ENCODE measurements around the gene SOX21.
"Not testable (repeated sequence)": the region's sequence is repeated elsewhere in the genome, so short reads cannot be mapped to it uniquely, and the experiment has no call there.

The SOX21 gene

DNA sequence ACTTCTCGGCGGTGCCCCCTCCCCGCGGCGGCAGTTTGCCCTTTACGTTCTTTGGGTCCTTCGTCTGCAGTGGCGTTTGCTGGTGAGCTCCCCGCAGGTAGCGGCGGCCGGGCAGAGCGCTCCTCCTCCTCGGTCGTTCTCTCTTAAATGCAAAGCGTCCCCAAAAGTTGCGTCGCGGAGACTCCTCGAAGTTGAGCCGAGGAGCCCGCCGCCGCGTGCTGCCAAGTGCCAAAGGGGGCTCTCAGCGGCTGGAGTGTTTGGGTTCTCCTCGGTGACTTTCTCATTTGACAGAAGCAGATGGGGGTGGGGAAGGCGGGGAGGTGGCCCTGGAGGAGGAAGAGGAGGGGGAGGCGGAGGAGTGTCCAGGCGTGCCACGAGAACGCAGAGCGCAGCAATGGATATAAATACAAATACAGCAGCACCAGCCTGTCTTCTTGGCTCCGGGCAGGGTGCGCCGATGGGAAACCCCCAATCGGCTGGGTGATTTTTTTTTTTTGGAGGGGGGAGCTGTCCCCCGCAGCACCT, at the start of gene SOX21:
SOX21 (minus strand) TSS at position 259 of the 525 bp plus-strand sequence. CDS start 496 bp downstream, outside the sequence.
- H3K4me3 Mint-ChIP-seq, result peak within 1 kb of the TSS; percentile 42
- DNase-seq (ENCODE audit: low spot score in 2 of 2) (no peak), ATAC-seq (replicated peaks; ENCODE audit: extremely low read depth, poor library complexity, severe bottlenecking) (no peak)
- H3K36me3 Mint-ChIP-seq (ENCODE audit: insufficient read depth), result peaks cover 3% of the 10 kb centered on the region
- H3K9me3 Mint-ChIP-seq, result peaks cover 6% of the 10 kb centered on the region
- H3K27me3 Mint-ChIP-seq, result peaks cover 76% of the 10 kb centered on the region
- H3K4me1 Mint-ChIP-seq, result peaks cover 9% of the 10 kb centered on the region
- no peak within 1 kb of the TSS for H3K27ac Mint-ChIP-seq (ENCODE audit: low read depth)

DNA sequence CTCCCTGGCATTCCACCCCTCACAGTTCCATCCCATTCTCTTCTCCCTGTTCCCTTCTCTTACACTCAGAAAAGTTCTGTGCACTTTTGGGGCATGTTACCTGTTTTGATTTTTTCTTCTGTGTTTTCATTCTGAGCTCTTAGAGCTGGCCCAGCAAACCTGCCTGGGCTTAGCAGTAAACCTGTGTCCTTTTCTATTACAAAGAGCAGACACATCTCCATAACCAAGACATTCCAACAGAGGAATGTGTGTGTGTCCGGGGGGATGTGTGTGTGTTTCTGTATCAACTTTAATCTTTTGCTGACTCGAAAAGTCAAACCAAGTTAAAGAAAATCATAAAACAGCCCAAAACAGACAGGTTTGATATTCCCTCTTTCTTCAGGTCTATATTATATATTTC, 49.1 kb upstream of the SOX21 start:
- H3K27ac Mint-ChIP-seq (ENCODE audit: low read depth), result no peak overlapping the region
- ATAC-seq (replicated peaks; ENCODE audit: extremely low read depth, poor library complexity, severe bottlenecking) (no peak), DNase-seq (ENCODE audit: low spot score in 2 of 2) (no peak)
- no peak overlapping the region for H3K4me3 Mint-ChIP-seq
- H3K36me3 Mint-ChIP-seq (ENCODE audit: insufficient read depth), result no peaks in the 10 kb centered on the region
- H3K9me3 Mint-ChIP-seq, result no peaks in the 10 kb centered on the region
- peaks cover 20% of the 10 kb centered on the region for H3K27me3 Mint-ChIP-seq
- no peaks in the 10 kb centered on the region for H3K4me1 Mint-ChIP-seq

DNA sequence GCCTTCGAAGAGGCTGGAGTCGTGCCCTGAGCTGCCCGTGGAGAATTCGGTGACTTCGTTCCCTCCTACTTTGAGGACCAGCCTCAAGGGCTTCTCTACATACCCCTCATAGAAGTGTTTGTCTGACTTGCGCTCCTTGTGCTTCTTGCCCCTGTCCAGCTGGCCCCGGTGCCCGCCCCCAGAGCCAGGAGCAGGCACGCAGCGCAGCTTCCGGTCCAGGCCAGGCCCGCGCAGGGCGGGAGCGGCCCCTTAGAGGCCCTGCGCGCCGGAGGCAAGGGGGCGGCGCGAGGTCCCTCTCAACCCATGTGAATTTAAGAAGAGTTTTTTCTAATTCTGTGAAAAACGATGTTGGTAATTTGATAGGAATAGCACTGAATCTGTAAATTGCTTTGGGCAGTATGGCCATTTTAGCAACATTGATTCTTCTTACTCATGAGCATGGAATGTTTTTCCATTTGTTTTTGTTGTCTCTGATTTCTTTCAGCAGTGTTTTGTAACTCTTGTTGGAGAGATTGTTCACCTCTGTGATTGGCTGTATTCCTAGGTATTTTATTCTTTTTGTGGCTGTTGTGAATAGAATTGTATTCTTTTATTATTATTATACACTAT, 46.9 kb upstream of the SOX21 start:
- Mint-ChIP-seq H3K4me1 (no peaks in the 10 kb centered on the region), H3K36me3 (ENCODE audit: insufficient read depth) (no peaks in the 10 kb centered on the region), H3K4me3 (no peak overlapping the region), H3K27me3 (peaks cover 20% of the 10 kb centered on the region), H3K27ac (ENCODE audit: low read depth) (no peak overlapping the region), H3K9me3 (no peaks in the 10 kb centered on the region)
- DNase-seq (ENCODE audit: low spot score in 2 of 2) (no peak), ATAC-seq (replicated peaks; ENCODE audit: extremely low read depth, poor library complexity, severe bottlenecking) (no peak)

DNA sequence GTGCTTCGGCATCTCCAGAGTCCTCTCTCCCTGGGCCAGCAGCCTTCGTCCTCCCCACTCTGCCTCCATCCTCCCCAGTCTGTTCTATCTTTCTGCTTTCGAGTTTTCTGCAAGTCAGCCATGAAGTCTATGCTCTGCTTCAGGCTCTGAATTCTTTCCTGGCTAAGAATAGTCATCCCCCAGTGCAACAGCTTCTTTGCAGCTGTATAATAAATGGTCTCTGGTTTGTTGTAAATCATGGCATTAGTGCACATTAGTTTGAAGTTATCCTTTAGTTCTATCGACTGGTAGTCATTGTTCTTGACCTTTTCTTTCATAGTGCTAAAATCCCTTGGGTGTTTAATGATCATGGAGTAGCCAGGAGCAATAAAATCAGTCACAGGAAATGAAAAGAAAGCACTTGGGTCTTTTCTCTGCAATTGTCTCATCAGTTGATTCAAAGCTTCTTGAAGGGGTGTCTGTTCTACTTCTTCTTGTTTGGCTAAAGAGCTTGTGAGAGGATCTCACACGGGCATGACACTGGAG, 46.2 kb upstream of the SOX21 start:
- H3K9me3 Mint-ChIP-seq, result no peaks in the 10 kb centered on the region
- H3K36me3 Mint-ChIP-seq (ENCODE audit: insufficient read depth), result no peaks in the 10 kb centered on the region
- no peak overlapping the region for H3K27ac Mint-ChIP-seq (ENCODE audit: low read depth)
- peaks cover 20% of the 10 kb centered on the region for H3K27me3 Mint-ChIP-seq
- ATAC-seq (replicated peaks; ENCODE audit: extremely low read depth, poor library complexity, severe bottlenecking), result no peak
- no peak for DNase-seq (ENCODE audit: low spot score in 2 of 2)
- H3K4me1 Mint-ChIP-seq, result no peaks in the 10 kb centered on the region
- H3K4me3 Mint-ChIP-seq, result no peak overlapping the region

DNA sequence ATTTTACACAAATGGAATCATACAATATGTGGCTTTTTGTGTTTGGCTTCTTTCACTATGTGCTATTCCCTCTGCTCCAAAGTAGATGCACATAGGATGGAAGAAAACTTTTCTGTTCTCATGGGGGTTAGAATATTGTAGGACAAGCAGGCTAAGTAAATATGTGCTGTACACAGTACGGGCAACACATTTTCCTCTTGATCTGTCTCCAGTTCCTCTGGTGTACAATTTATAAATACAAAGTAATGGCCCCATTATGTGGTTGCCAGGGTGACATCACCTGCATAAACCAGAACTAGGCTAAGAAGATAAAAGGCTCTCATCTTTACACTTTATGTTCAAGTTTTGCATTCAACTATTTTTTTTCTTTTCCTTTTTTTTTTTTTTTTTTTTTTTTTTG, 41.0 kb upstream of the SOX21 start:
- Mint-ChIP-seq H3K9me3 (no peaks in the 10 kb centered on the region), H3K4me1 (no peaks in the 10 kb centered on the region), H3K27me3 (peaks cover 9% of the 10 kb centered on the region), H3K27ac (ENCODE audit: low read depth) (no peak overlapping the region), H3K36me3 (ENCODE audit: insufficient read depth) (peaks cover 2% of the 10 kb centered on the region), H3K4me3 (no peak overlapping the region)
- ATAC-seq (replicated peaks; ENCODE audit: extremely low read depth, poor library complexity, severe bottlenecking) (no peak), DNase-seq (ENCODE audit: low spot score in 2 of 2) (no peak)

DNA sequence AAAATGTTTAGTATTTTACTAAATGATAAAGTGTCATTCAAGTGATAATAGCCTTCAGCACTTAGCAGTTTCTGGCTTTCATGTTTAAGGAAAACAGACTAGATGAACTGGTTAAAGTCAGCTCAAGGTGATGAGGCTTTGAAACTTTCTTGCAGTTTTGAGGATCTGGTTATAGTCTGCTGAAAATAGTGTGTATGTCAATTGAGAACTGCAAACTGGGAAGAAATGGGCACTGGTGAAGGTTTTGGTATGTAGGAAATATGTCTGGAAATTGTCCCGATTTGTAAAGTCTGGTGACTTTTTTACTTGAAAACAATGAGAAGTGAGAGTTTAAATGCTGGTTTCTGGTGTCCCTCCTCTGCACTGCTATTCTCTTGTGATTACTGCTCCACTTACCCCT, 36.8 kb upstream of the SOX21 start:
- DNase-seq (ENCODE audit: low spot score in 2 of 2), result no peak
- H3K27ac Mint-ChIP-seq (ENCODE audit: low read depth), result no peak overlapping the region
- no peaks in the 10 kb centered on the region for H3K9me3 Mint-ChIP-seq
- no peak overlapping the region for H3K4me3 Mint-ChIP-seq
- peaks cover 2% of the 10 kb centered on the region for H3K36me3 Mint-ChIP-seq (ENCODE audit: insufficient read depth)
- ATAC-seq (replicated peaks; ENCODE audit: extremely low read depth, poor library complexity, severe bottlenecking), result no peak
- H3K27me3 Mint-ChIP-seq, result peaks cover 31% of the 10 kb centered on the region
- H3K4me1 Mint-ChIP-seq, result no peaks in the 10 kb centered on the region

DNA sequence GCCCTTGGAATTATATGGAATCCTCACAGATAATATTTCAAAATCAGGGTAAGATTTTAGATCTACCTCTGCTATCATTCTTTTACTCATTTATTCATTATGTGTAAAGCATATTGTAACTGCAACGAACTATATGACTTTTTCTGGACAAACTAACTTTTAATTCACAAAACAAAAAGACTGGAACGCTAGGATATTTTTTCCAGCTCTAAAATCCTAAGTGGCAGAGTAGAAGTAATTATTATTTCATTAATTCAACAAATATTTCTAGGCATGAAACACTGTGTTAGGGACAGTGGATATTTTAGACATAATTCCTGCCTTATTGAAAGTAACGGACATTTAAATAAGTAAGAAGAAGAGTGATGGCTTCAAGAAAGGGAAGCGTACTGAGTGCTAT, 26.9 kb upstream of the SOX21 start:
- Mint-ChIP-seq H3K27ac (ENCODE audit: low read depth) (no peak overlapping the region), H3K36me3 (ENCODE audit: insufficient read depth) (no peaks in the 10 kb centered on the region), H3K4me3 (no peak overlapping the region), H3K27me3 (peaks cover 23% of the 10 kb centered on the region), H3K9me3 (no peaks in the 10 kb centered on the region), H3K4me1 (no peaks in the 10 kb centered on the region)
- no peak for ATAC-seq (replicated peaks; ENCODE audit: extremely low read depth, poor library complexity, severe bottlenecking)
- no peak for DNase-seq (ENCODE audit: low spot score in 2 of 2)

DNA sequence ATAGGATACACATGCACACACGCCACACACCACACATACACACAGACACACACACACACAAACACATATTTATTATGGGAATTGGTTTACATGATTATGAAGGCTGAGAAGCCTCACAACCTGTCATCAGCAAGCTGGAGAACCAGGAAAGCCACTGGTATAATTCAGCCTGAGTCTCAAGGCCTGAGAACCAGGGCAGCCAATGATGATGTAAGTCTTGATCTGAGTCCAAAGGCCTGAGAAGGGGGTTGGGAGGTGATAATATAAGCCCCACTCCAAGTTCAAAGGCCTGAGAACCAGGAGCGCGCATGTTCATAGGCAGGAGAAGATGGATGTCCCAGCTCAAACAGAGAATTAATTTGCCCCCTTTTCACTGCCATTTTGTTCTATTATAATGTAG, 18.7 kb upstream of the SOX21 start:
- Mint-ChIP-seq H3K4me3 (no peak overlapping the region), H3K27ac (ENCODE audit: low read depth) (no peak overlapping the region), H3K9me3 (no peaks in the 10 kb centered on the region), H3K36me3 (ENCODE audit: insufficient read depth) (no peaks in the 10 kb centered on the region), H3K27me3 (no peaks in the 10 kb centered on the region), H3K4me1 (no peaks in the 10 kb centered on the region)
- DNase-seq (ENCODE audit: low spot score in 2 of 2), result no peak
- no peak for ATAC-seq (replicated peaks; ENCODE audit: extremely low read depth, poor library complexity, severe bottlenecking)

DNA sequence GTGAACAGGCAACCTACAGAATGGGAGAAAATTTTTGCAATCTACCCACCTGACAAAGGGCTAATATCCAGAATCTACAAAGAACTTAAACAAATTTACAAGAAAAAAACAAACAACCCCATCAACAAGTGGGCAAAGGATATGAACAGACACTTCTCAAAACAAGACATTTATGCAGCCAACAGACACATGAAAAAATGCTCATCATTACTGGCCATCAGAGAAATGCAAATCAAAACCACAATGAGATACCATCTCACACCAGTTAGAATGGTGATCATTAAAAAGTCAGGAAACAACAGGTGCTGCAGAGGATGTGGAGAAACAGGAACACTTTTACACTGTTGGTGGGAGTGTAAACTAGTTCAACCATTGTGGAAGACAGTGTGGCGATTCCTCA, 17.6 kb upstream of the SOX21 start:
- not testable (repeated sequence) for H3K4me1 Mint-ChIP-seq; H3K36me3 Mint-ChIP-seq (ENCODE audit: insufficient read depth); H3K4me3 Mint-ChIP-seq; H3K9me3 Mint-ChIP-seq; H3K27ac Mint-ChIP-seq (ENCODE audit: low read depth); H3K27me3 Mint-ChIP-seq; ATAC-seq (replicated peaks; ENCODE audit: extremely low read depth, poor library complexity, severe bottlenecking); DNase-seq (ENCODE audit: low spot score in 2 of 2)

DNA sequence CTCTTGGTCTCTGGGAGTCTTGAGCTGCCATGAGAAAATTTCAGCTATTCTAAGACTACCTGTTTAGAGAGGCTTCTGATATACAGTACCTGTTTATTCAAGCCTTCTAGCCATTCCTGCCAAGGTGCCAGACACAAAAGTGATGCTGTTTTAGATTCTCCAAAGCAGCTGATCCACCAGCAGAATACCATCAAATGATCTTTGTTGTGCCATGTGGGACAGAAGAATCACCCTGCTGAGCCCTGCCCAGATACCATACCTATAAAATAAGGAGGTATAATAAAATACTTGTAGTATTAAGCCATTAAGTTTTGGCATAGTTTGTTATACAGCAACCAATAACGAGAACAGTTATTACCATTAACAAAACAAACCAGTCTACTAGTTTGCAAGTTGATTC, 14.1 kb upstream of the SOX21 start:
- Mint-ChIP-seq H3K27me3 (peaks cover 23% of the 10 kb centered on the region), H3K4me1 (no peaks in the 10 kb centered on the region), H3K36me3 (ENCODE audit: insufficient read depth) (no peaks in the 10 kb centered on the region), H3K27ac (ENCODE audit: low read depth) (no peak overlapping the region), H3K9me3 (no peaks in the 10 kb centered on the region), H3K4me3 (no peak overlapping the region)
- no peak for ATAC-seq (replicated peaks; ENCODE audit: extremely low read depth, poor library complexity, severe bottlenecking)
- no peak for DNase-seq (ENCODE audit: low spot score in 2 of 2)

DNA sequence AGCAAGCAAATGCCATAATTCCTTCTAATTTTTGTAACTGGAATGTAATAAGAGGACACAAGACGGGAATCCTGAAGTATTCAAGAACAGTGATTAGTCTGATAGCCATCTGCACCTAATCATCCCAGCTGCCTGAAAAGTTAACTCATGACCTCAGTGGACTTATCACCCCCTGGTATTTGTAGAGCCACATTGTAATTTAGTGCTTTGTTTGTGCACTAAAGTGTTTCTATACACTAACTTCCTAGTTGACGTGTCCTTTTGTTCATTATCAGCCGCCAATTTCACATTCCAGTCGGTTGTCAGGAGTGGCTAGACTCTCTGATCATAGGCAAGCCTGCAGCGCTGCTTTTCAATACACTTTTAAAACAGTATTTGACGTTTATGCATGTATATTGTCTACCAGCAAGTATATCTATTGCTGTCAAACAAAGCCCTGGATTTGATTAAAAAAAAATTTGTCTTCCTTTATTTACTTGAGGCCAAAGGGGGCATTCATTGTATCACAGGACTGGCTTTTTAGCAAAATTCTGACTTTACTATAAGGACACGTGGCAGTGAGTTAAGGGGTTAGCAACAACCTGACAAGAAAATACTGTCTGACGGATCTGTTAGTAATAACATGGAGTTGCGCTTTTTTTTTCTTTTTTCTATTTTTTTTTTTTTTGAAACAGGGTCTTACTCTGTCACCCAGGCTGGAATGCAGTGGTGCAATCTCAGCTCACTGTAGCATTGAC, 10.4 kb upstream of the SOX21 start:
- Mint-ChIP-seq H3K9me3 (no peaks in the 10 kb centered on the region), H3K4me1 (no peaks in the 10 kb centered on the region), H3K27me3 (peaks cover 32% of the 10 kb centered on the region), H3K36me3 (ENCODE audit: insufficient read depth) (no peaks in the 10 kb centered on the region), H3K27ac (ENCODE audit: low read depth) (no peak overlapping the region), H3K4me3 (no peak overlapping the region)
- no peak for ATAC-seq (replicated peaks; ENCODE audit: extremely low read depth, poor library complexity, severe bottlenecking)
- no peak for DNase-seq (ENCODE audit: low spot score in 2 of 2)

DNA sequence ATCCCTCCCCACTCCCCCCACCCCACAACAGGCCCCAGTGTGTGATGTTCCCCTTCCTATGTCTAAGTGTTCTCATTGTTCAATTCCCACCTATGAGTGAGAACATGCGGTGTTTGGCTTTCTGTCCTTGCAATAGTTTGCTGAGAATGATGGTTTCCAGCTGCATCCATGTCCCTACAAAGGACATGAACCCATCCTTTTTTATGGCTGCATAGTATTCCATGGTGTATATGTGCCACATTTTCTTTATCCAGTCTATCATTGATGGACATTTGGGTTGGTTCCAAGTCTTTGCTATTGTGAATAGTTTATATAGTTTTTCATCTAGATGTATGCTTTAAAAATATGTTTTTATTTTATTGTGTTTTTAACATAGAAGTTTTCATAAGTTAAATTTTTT, 6.4 kb upstream of the SOX21 start:
- peaks cover 71% of the 10 kb centered on the region for H3K27me3 Mint-ChIP-seq
- H3K4me3 Mint-ChIP-seq; H3K4me1 Mint-ChIP-seq; DNase-seq (ENCODE audit: low spot score in 2 of 2); ATAC-seq (replicated peaks; ENCODE audit: extremely low read depth, poor library complexity, severe bottlenecking); H3K27ac Mint-ChIP-seq (ENCODE audit: low read depth); H3K36me3 Mint-ChIP-seq (ENCODE audit: insufficient read depth); H3K9me3 Mint-ChIP-seq: not testable (repeated sequence)

DNA sequence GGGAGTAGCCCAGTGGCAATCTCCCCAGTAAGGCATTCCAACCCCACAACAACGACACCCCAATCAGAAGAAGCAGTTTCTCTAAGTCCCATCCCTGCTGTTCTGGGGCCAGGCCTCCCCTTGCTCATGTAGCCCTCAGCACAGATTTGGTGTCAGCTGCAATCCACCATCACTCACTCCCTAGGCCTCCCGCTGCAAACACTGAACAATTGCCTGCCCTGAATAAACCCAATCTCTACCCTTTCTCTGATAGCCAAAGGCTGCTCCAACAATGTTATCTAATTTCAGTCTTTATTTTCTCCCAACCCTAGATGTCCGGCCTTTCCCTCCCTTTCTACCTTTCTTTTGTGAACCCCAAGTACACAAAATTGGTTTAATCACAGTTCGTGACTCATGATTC, 5.6 kb upstream of the SOX21 start:
- H3K9me3 Mint-ChIP-seq, result no peaks in the 10 kb centered on the region
- H3K36me3 Mint-ChIP-seq (ENCODE audit: insufficient read depth), result no peaks in the 10 kb centered on the region
- peaks cover 67% of the 10 kb centered on the region for H3K27me3 Mint-ChIP-seq
- no peak for DNase-seq (ENCODE audit: low spot score in 2 of 2)
- H3K4me1 Mint-ChIP-seq, result no peaks in the 10 kb centered on the region
- no peak overlapping the region for H3K27ac Mint-ChIP-seq (ENCODE audit: low read depth)
- ATAC-seq (replicated peaks; ENCODE audit: extremely low read depth, poor library complexity, severe bottlenecking), result no peak
- H3K4me3 Mint-ChIP-seq, result no peak overlapping the region
